Activated CD4-positive, alpha-beta T cell treated with anti-CD3 and anti-CD28 coated beads, Interleukin-10, Interleukin-2, amounts not matched to agents 100 ng/mL and 50 ng/mL, durations not matched to agents 16 hours and 8 hours (primary cell): ENCODE results near the gene PANX2.

Experiments used
- DNase-seq: peaks from one replicate; pipeline ENCODE4 v3.0.0-alpha.2; 2020

Gene PANX2

GRCh38 chr22:50185375-50186087 is 15.0 kb downstream of the PANX2 start, which contains the start of gene TRABD:
TRABD (plus strand) TSS chr22:50185913; CDS start chr22:50193061, 7,148 bp downstream.
- peak; percentile 94 for DNase-seq

- DNase-seq, result no peak
Measured at GRCh38 chr22:50186181-50186714, 15.7 kb downstream of the PANX2 start.

GRCh38 chr22:50186761-50187523 is 16.4 kb downstream of the PANX2 start:
- peak; percentile 50 for DNase-seq

GRCh38 chr22:50188356-50188755 is 17.8 kb downstream of the PANX2 start:
- DNase-seq, result no peak

GRCh38 chr22:50189184-50189848 is 18.8 kb downstream of the PANX2 start:
- DNase-seq, result no peak

- DNase-seq, result no peak
Measured at GRCh38 chr22:50189849-50190181, 19.3 kb downstream of the PANX2 start.

GRCh38 chr22:50190182-50190940 is 19.8 kb downstream of the PANX2 start:
- DNase-seq, result peak; percentile 89

GRCh38 chr22:50190941-50191741 is 20.6 kb downstream of the PANX2 start:
- peak; percentile 82 for DNase-seq

- DNase-seq, result no peak
Measured at GRCh38 chr22:50192436-50193204, 22.1 kb downstream of the PANX2 start.

- DNase-seq, result no peak
Measured at GRCh38 chr22:50193621-50194020, 23.1 kb downstream of the PANX2 start.

- no peak for DNase-seq
Measured at GRCh38 chr22:50194037-50194805, 23.7 kb downstream of the PANX2 start.

GRCh38 chr22:50196256-50196655 is 25.7 kb downstream of the PANX2 start:
- no peak for DNase-seq

- no peak for DNase-seq
Measured at GRCh38 chr22:50197000-50197800, 26.7 kb downstream of the PANX2 start.

GRCh38 chr22:50197856-50198623 is 27.5 kb downstream of the PANX2 start:
- DNase-seq, result no peak

- DNase-seq, result no peak
Measured at GRCh38 chr22:50198624-50199017, 28.1 kb downstream of the PANX2 start.

GRCh38 chr22:50199251-50199721 is 28.8 kb downstream of the PANX2 start:
- DNase-seq, result no peak

GRCh38 chr22:50199829-50200460 is 29.4 kb downstream of the PANX2 start:
- no peak for DNase-seq
